Measurements from ENCODE around the gene VRK3.

DNA sequence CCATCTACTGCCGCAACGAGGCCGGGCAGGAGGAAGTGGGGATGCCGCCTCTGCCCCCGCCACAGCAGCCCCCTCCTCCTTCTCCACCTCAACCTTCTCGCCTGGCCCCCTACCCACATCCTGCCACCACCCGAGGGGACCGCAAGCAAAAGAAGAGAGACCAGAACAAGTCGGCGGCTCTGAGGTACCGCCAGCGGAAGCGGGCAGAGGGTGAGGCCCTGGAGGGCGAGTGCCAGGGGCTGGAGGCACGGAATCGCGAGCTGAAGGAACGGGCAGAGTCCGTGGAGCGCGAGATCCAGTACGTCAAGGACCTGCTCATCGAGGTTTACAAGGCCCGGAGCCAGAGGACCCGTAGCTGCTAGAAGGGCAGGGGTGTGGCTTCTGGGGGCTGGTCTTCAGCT lies 92.4 kb downstream of the VRK3 start:
- TF ChIP-seq, protein P1, sequence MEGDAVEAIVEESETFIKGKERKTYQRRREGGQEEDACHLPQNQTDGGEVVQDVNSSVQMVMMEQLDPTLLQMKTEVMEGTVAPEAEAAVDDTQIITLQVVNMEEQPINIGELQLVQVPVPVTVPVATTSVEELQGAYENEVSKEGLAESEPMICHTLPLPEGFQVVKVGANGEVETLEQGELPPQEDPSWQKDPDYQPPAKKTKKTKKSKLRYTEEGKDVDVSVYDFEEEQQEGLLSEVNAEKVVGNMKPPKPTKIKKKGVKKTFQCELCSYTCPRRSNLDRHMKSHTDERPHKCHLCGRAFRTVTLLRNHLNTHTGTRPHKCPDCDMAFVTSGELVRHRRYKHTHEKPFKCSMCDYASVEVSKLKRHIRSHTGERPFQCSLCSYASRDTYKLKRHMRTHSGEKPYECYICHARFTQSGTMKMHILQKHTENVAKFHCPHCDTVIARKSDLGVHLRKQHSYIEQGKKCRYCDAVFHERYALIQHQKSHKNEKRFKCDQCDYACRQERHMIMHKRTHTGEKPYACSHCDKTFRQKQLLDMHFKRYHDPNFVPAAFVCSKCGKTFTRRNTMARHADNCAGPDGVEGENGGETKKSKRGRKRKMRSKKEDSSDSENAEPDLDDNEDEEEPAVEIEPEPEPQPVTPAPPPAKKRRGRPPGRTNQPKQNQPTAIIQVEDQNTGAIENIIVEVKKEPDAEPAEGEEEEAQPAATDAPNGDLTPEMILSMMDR (IDR thresholded peaks at IDR 0.05) = no peak
- TF ChIP-seq EZH2 (IDR thresholded peaks at IDR 0.05; ENCODE audit: borderline replicate concordance, insufficient read depth, low read depth, low read length, poor library complexity, severe bottlenecking) = no peak
